CD4-positive, alpha-beta T cell treated with Interleukin-15 for 4 hours (primary cell): ENCODE results near the gene ABCG8.

ENCODE experiments used
- DNase-seq: peaks from one replicate; pipeline ENCODE4 v3.0.0-alpha.2; 2020; ENCODE audit warnings: low spot score

The ABCG8 gene

DNA sequence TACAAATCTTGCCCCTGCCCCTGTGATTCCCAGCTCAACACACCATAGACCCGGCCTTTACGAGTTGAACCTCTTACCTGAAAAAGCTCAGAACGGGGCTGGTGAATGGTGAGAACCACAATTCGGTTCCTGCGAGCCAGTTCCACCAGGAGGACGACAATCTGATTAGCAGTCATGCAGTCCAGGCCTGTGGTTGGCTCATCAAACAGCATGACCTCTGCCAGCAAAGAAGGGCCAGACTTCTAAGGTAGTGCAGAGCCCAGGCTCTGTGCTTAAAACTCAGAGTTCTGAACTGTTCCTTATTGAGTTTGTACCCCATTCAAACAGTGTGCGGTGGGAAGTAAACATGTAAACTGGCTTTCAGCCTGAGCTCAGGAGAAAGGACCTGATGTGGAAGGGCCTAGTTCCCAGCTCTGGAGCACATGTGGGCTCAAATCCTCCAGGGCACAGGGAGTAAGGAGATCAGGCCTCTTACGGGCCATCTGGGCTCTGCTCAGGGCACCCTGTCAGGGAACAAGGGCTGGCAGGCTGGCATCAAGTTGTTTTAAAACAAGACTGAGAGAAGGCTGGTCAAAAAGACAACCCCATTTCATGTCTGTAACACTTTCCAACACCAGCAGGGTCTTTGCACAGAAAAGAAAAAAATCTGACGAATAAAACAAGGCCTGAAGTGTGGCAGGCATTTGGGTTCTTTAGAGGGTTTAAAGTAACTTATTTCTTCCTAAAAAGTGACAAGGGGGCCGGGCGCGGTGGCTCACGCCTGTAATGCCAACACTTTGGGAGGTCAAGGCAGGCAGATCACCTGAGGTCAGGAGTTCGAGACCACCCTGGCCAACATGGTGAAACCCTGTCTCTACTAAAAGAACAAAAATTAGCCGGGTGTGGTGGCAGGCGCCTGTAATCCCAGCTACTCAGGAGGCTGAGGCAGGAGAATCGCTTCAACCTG is 12.2 kb upstream of the ABCG8 start:
- no peak for DNase-seq

DNA sequence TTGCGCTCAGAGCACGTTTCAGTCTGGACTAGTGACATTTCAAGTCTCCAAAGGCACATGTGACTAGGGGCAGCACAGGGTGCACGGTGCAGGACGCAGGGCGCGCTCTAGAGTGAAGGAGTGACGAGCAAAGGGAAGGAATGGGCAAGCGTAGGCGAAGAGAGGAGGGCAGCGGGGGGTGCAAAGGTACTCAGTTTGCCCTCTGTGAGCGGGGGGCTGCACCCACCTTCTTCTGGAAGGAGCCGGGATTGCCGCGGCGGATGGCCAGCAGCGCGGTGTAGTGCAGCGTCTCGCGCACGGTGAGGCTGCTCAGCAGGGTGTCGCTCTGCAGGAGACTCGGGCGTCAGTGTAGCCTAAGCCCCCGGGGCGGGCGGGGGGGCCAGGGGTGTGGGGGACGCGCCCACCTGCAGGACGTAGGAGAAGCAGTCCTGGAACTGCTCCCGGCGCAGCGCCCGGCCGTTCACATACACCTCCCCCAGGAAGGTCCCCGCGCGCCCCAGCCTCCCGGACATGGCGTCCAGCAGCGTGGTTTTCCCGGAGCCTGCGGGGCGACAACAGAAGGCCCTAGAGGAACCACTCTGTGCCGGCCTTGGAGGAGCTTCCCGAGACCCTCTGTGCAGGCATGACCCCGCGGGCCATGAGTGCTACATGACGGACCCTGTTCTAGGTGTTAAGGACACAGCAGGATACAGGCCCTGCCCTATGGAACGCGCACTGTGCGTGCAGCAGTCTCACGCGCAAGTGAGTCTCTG is 7.1 kb upstream of the ABCG8 start:
- DNase-seq, result no peak

- DNase-seq, result no peak
These were observed 6.3 kb upstream of the ABCG8 start for GRCh38 chr2:43832457-43832856.

GRCh38 chr2:43837033-43837432 is 1.7 kb upstream of the ABCG8 start:
- DNase-seq, result no peak

GRCh38 chr2:43837831-43838559 is 776 bp upstream of the ABCG8 start:
- DNase-seq, result no peak

GRCh38 chr2:43839776-43840564 is 1.2 kb downstream of the ABCG8 start:
- DNase-seq, result no peak

- no peak for DNase-seq
These were observed 2.2 kb downstream of the ABCG8 start for GRCh38 chr2:43840965-43841364.

- DNase-seq, result no peak
These were observed 3.4 kb downstream of the ABCG8 start for GRCh38 chr2:43841949-43842865.

DNA sequence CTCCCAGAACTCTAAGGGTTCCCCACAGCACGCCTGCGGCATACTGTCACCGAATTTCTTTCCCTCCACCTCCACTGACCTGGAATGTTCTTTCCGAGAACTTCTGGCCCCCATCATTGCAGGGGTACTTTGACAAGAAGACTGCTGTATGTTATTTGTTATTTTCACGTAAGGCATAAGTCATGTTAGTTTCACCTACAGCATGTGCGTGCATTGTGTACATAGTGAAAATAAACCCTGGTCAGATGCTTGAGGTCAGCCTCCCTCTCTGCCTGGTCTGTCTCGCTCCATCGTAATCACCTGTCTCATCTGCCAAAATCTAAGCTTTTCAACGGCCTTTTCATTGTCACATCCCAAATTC is 4.1 kb downstream of the ABCG8 start:
- no peak for DNase-seq

DNA sequence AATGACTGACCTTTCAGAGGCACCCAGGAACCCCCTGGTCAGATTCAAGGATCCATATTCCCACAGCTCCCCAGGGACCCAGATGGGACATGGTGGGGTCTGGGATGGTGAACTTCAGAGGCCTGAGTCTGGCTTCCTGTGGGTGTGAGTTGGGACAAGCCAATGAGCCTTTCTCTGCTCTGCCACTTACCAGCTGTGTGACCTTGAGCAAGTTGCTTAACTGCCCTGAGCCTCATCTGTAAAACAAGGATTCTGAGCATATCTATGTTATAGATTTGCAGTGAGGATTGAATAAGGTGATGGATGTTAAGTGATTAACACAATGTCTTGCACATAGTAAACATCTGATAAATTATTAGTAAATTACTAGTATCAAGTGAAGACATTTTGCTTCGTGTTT is 6.4 kb downstream of the ABCG8 start:
- DNase-seq, result no peak

DNA sequence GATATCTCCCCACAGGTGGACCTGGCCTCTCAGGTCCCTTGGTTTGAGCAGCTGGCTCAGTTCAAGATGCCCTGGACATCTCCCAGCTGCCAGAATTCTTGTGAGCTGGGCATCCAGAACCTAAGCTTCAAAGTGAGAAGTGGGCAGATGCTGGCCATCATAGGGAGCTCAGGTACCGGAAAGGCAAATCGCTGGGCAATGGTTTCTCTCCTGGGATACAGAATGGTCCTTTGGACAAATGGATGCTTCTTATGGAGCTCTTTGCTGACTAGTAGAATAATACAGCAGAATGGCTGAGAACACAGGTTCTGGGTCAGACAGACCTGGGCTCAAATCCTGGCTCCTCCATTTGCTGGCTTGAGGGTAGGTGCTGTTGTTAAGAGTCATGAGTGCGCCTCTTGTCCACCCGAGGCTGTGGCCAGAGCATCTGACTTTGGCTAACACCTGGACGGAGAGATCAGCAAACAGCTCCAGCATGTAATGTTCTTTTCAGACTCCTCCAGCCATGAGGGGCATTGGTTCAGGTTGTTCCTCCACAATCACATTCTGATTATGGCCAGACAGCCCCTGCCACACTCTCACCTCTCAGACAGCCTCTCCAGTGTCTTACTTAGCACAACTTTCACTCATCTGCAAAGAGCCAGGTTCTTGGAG is 7.5 kb downstream of the ABCG8 start:
- no peak for DNase-seq

GRCh38 chr2:43848214-43848613 is 9.4 kb downstream of the ABCG8 start:
- no peak for DNase-seq

GRCh38 chr2:43851011-43851980 is 12.5 kb downstream of the ABCG8 start:
- no peak for DNase-seq

DNA sequence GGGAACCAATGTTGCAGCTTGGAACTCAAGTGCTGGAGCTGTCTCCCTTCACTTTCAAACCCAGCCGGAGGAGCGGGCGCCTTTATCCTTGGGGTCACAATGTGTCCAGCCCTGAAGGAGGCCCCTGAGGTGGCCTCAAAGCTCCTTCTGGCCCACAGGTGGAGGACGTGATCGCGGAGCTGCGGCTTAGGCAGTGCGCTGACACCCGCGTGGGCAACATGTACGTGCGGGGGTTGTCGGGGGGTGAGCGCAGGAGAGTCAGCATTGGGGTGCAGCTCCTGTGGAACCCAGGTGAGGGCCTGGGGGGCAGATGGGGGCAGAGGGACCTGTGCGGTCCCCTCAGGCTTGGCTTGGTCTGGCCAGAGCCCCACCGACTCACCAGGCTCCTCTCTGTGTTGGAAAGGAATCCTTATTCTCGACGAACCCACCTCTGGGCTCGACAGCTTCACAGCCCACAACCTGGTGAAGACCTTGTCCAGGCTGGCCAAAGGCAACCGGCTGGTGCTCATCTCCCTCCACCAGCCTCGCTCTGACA is 13.5 kb downstream of the ABCG8 start:
- DNase-seq, result no peak

DNA sequence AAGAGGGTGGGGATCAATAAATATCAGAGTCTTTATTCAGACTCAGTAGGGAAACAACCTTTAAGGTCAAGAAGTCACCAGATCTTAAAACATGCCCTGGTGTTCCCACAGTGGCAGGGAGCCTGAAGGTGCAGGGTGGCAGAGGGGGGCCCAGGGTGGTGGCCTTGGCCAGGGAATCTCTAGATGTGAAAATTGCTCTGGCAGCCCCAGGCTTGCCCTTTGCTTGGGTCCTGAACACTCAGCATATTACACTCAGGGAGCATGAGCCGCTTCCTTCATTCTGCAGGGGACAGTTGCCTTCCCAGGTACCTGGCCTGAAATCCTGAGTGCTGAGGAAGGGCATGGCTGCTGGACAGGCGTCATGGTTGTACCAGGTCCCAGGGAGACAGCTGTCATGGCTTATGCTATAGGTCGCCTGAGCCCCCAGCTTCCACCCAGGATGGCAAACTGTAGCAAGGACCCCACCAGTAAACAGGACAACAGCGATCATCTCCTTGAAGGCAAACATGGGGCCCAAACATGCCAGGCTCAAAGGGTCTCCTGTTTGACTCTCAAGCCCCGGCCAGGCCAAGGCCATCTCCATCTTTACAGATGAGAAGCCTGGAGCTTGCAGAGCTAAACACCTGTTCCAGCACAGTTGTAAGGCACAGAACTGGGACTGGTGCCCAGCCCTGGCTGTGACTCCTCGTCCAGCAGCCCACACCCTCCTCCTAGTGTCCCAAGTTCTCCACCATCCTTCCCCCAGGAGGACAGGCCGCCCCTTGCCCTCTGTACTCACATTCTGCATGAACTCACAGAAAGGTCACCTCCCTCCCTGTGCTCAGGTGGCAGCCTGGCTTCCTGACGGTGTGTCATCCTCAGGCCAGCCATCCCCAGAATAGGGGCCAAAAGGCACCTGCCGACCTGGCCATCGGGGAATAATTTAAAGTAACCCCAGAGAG is 14.6 kb downstream of the ABCG8 start:
- no peak for DNase-seq

DNA sequence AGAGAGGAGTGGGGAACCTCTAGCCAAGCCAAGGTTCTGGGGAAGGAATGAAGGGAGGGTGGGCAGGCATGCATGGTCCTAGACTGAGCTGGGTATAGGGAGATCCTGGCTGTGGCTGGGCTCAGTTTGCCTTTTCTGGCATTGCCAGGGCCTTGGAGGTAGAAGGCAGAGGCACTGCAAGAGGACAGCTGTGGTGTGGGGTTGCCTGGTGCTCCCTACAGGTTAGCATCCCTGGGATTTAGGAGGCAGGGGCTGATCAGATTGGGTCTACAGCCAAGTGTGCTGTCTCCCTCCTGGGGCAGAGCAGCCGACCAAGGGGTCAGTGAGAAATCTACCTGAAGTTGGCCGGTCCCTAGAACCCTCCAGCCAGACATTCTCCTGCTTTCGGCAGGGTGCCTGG is 15.9 kb downstream of the ABCG8 start:
- DNase-seq, result no peak

DNA sequence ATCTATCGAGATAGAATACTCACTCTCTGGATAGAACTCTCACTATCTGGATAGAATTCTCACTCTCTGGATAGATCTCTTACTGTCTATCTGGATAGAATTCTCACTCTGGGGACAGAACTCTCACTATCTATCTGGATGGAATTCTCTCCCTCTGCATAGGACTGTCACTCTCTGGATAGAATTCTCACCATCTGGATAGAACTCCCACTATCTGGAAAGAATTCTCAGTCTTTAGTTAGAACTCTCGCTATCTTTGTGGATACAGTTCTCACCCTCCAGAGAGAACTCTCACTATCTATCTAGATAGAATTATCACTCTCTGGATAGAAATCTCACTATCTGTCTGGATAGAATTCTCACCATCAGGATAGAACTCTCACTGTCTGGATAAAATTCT is 16.5 kb downstream of the ABCG8 start:
- no peak for DNase-seq

DNA sequence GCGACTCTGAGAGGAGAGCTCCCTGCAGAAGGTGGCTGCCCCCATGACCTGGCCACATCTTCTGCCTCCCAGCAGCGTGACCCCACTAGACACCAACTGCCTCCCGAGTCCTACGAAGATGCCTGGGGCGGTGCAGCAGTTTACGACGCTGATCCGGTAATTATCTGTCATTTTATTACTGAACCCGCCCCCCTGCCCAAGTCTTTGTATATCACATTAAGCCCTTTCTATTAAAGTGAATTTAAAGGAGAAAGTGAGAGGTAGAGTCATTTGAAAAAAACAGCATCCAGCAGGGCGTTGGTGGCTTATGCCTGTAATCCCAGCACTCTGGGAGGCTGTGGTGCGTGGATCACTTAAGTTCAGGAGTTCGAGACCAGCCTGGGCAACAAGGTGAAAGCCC is 33.4 kb downstream of the ABCG8 start:
- no peak for DNase-seq
